Transverse colon (tissue), 4 donors: ENCODE measurements around the gene ITGB2.

Experiments used
- CTCF ChIP-seq, 5 experiments: fragments of 200-600 bp in 3 of 5; fragments of 450-650 bp in 2 of 5; sonication (generic) in 3 of 5; IDR thresholded peaks; 1 replicate in 2 of 5; 2 replicates in 3 of 5; pipeline ENCODE4 v1.5.1; 2016 to 2017; ENCODE audit warnings: antibody characterized with exemption in 5 of 5, inconsistent platforms in 3 of 5, mild to moderate bottlenecking in 2 of 5, moderate library complexity in 1 of 5
- EP300 ChIP-seq: sonication (generic); formaldehyde crosslinking; IDR thresholded peaks from one replicate; pipeline ENCODE4 v1.6.1; 2017; ENCODE audit warnings: antibody characterized with exemption, low read depth
- POLR2A ChIP-seq: fragments of 450-650 bp; IDR thresholded peaks from one replicate; pipeline ENCODE4 v1.6.1; 2016; ENCODE audit warnings: antibody characterized with exemption, mild to moderate bottlenecking, moderate library complexity
- POLR2AphosphoS5 ChIP-seq, 3 donors: sonication (generic); formaldehyde crosslinking; IDR thresholded peaks; one replicate each; pipeline ENCODE4 v1.6.1; 2016; ENCODE audit warnings: antibody characterized with exemption in 3 of 3

DNA sequence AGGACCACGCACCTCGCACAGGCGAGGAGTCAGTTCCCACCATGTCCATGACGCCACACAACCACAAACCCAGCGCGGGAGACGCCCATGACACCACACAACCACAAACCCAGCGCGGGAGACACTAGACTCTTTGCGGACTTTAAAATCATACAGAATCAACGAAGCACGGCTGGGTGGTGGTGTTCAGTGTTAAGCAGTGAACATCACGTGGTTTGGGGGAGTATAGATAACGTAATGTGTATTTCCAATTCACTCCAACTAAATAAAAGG lies 66.4 kb downstream of the ITGB2 start:
- no peak for TF ChIP-seq CTCF (IDR thresholded peaks at IDR 0.05)
- TF ChIP-seq POLR2AphosphoS5 (IDR thresholded peaks at IDR 0.05): no peak
- TF ChIP-seq POLR2A: no peak
- TF ChIP-seq EP300: no peak
